HepG2 (cell line): ENCODE data around the gene PRMT7. TPM values are rescaled to one million over a fixed set of nuclear protein-coding genes. Genes with fewer than 3 reads are reported as not detected.
A peak's percentile ranks its signal among the peaks of the same experiment; 100 is the strongest.

Experiments used
- ATAC-seq: fragments of 200-7000 bp; cut with Tn5 transposase; 3 replicates; pipeline ENCODE4 v1.9.1; 2020; ENCODE audit warnings: mild to moderate bottlenecking, moderate library complexity
- BruUV-seq: library from RNA; stranded (reverse); fragments of 400-500 nt; replicated peaks from 2 replicates; lab custom pipeline; 2021; lab: Mats Ljungman, UMichigan
- CTCF ChIA-PET: fragments of 300-600 bp; formaldehyde crosslinking; extraction: SDS; loops from one replicate; lab custom pipeline; 2021; ENCODE audit warnings: low total read pairs, inconsistent platforms, low intra/inter-chr PET ratio; lab: Yijun Ruan, JAX
- POLR2A ChIA-PET: fragments of 350-600 bp; sonication (Branson Sonifier 250); formaldehyde crosslinking; loops from one replicate; lab custom pipeline; 2020; ENCODE audit warnings: antibody characterized with exemption, inconsistent platforms; lab: Yijun Ruan, JAX
- DNase-seq: peaks from one replicate; pipeline ENCODE4 v3.0.0-alpha.2; 2015; ENCODE audit warnings: low spot score
- FAIRE-seq: peaks from 3 replicates; lab custom pipeline; 2011; peaks lifted over from hg19 to GRCh38; lab: Jason Lieb, UNC
- H2AFZ ChIP-seq: one replicate; pipeline ENCODE4 v1.6.1; 2011; ENCODE audit warnings: low read length, inconsistent platforms
- H3K27ac ChIP-seq: fragments of 300-600 bp; 3 replicates; pipeline ENCODE4 v1.8.0; 2011; ENCODE audit warnings: mixed run types, mild to moderate bottlenecking, mixed read lengths, low read length, inconsistent platforms; ENCODE audit not compliant: insufficient read depth; ENCODE audit errors: extremely low read length
- H3K27me3 ChIP-seq, 2 experiments: fragments of 200-600 bp in 1 of 2; 2 replicates in 1 of 2; 3 replicates in 1 of 2; pipeline versions ENCODE4 v1.6.0 to v1.8.0; 2011; ENCODE audit warnings: low read length in 2 of 2, mild to moderate bottlenecking in 2 of 2, moderate library complexity in 2 of 2, inconsistent platforms in 1 of 2; ENCODE audit not compliant: insufficient read depth in 2 of 2, control insufficient read depth in 1 of 2
- H3K36me3 ChIP-seq, 2 experiments: fragments of 200-600 bp in 1 of 2; replicated peaks in 1 of 2; 2 replicates in 1 of 2; 3 replicates in 1 of 2; pipeline versions ENCODE4 v1.5.1 to v1.8.0; 2011; ENCODE audit warnings: low read length in 2 of 2, inconsistent platforms in 1 of 2; ENCODE audit not compliant: insufficient read depth in 2 of 2, control insufficient read depth in 1 of 2
- H3K4me1 ChIP-seq: 2 replicates; pipeline ENCODE4 v1.5.1; 2012; ENCODE audit warnings: low read length, inconsistent platforms; ENCODE audit not compliant: insufficient read depth
- H3K4me2 ChIP-seq: 2 replicates; pipeline ENCODE4 v1.6.0; 2011; ENCODE audit warnings: low read depth, low read length, inconsistent platforms
- H3K4me3 ChIP-seq, 3 experiments: fragments of 200-600 bp in 1 of 3; sonication (generic), shearing (Covaris generic) in 1 of 3; replicated peaks in 1 of 3; 2 replicates each; pipeline ENCODE4 v1.5.1; 2011 to 2016; ENCODE audit warnings: low read length in 3 of 3, inconsistent platforms in 2 of 3, low read depth in 2 of 3, mild to moderate bottlenecking in 2 of 3, control low read depth in 1 of 3, mixed read lengths in 1 of 3; ENCODE audit not compliant: insufficient read depth in 1 of 3
- H3K79me2 ChIP-seq: one replicate; pipeline ENCODE4 v1.6.1; 2011; ENCODE audit warnings: low read length, inconsistent platforms; ENCODE audit not compliant: insufficient read depth
- H3K9ac ChIP-seq: 2 replicates; pipeline ENCODE4 v1.6.0; 2011; ENCODE audit warnings: mild to moderate bottlenecking, low read depth, low read length, inconsistent platforms; ENCODE audit not compliant: insufficient read depth
- H3K9me3 ChIP-seq: 2 replicates; pipeline ENCODE4 v1.5.1; 2012; ENCODE audit warnings: mild to moderate bottlenecking, low read length
- H4K20me1 ChIP-seq: 2 replicates; pipeline ENCODE4 v1.6.0; 2011; ENCODE audit warnings: inconsistent platforms, mild to moderate bottlenecking, low read length, moderate library complexity; ENCODE audit not compliant: insufficient read depth
- ARID4A ChIP-seq: sonication (generic); formaldehyde crosslinking; IDR thresholded peaks from 2 replicates; pipeline ENCODE4 v1.5.0; 2020; ENCODE audit warnings: mild to moderate bottlenecking, missing genetic modification reagents, borderline replicate concordance
- CC2D1A ChIP-seq: sonication (generic); formaldehyde crosslinking; IDR thresholded peaks from 2 replicates; pipeline ENCODE4 v1.8.1; 2023; ENCODE audit warnings: mild to moderate bottlenecking, missing genetic modification reagents
- HBP1 ChIP-seq: IDR thresholded peaks from 2 replicates; pipeline ENCODE4 v1.6.1; 2016; ENCODE audit warnings: low read depth, control low read depth
- MYPOP ChIP-seq: sonication (generic); formaldehyde crosslinking; IDR thresholded peaks from 2 replicates; pipeline ENCODE4 v1.8.1; 2023; ENCODE audit warnings: mild to moderate bottlenecking, moderate library complexity, missing genetic modification reagents
- NFKBIZ ChIP-seq: IDR thresholded peaks from 2 replicates; pipeline ENCODE4 v1.6.1; 2018; ENCODE audit warnings: missing genetic modification reagents, missing compliant biosample characterization
- ZNF280D ChIP-seq: sonication (generic); formaldehyde crosslinking; IDR thresholded peaks from 2 replicates; pipeline ENCODE4 v1.5.1; 2020; ENCODE audit warnings: mild to moderate bottlenecking, missing genetic modification reagents
- ZNF296 ChIP-seq: sonication (generic); formaldehyde crosslinking; conservative IDR thresholded peaks from 2 replicates; pipeline ENCODE4 v1.5.0; 2020; ENCODE audit warnings: mild to moderate bottlenecking, missing genetic modification reagents
- ZNF337 ChIP-seq: sonication (generic); formaldehyde crosslinking; IDR thresholded peaks from 2 replicates; pipeline ENCODE4 v1.5.1; 2020; ENCODE audit warnings: missing genetic modification reagents, low read depth, mild to moderate bottlenecking, borderline replicate concordance
- ZNF790 ChIP-seq: sonication (generic); formaldehyde crosslinking; IDR thresholded peaks from 2 replicates; pipeline ENCODE4 v1.8.0; 2022; ENCODE audit warnings: missing genetic modification reagents, mild to moderate bottlenecking, borderline replicate concordance
- ZSCAN29 ChIP-seq: sonication (generic); formaldehyde crosslinking; conservative IDR thresholded peaks from 2 replicates; pipeline ENCODE4 v1.4.0; 2020; ENCODE audit warnings: mild to moderate bottlenecking, missing genetic modification reagents
- WGBS: methylation state at CpG from one replicate; pipeline ENCODE4 v1.1.6; 2017; ENCODE audit warnings: low lambda C conversion rate; 5-methylcytosine and 5-hydroxymethylcytosine counted together
- in situ Hi-C: cut with HindIII; loops from 2 replicates; pipeline ENCODE4 v1.10.0; 2017; ENCODE audit warnings: low pct_unique_long_range_greater_than_20kb; ENCODE audit not compliant: extremely low pct_ligation_motif_present
- intact Hi-C: fragments of 100-400 bp; cut with micrococcal nuclease; formaldehyde crosslinking; loops from one replicate; pipeline ENCODE4 v1.10.0; 2022; ENCODE audit not compliant: unreplicated experiment
- polyA plus RNA-seq, 8 experiments: library from polyadenylated mRNA; depleted of rRNA in 3 of 8; stranded (reverse) in 7 of 8; unstranded in 1 of 8; fragments of >200 nt; fragmentation: Illumina TruSeq in 4 of 8; extraction: Trizol in 4 of 8; gene quantifications; 2 replicates each; pipeline versions ENCODE4 v1.2.1 to v1.2.3, GENCODE V29; 2011 to 2016; ENCODE audit warnings: low read depth in 4 of 8, missing spikeins in 1 of 8, mixed read lengths in 1 of 8; ENCODE audit not compliant: insufficient read depth in 1 of 8
- total RNA-seq, 5 experiments: library from RNA; depleted of rRNA; stranded (reverse); fragments of >200 nt; fragmentation: Illumina TruSeq; extraction: Trizol; gene quantifications; 2 replicates each; pipeline ENCODE4 v1.2.3, GENCODE V29; 2016; ENCODE audit warnings: low read depth in 1 of 5

PRMT7 gene
- total and polyA plus RNA-seq, 2 of the 13 experiments (the other 11 are each of a cell fraction or from before 2014, with no cell fraction given), result 47.5 to 55.0 TPM

- TF ChIP-seq MYPOP (CRISPR knock-in tag) (0 out of 2 replicates have a peak, but pooled peaks have one; percentile 1), ZSCAN29 (no peak)
- TF ChIP-seq, all 625 proteins: peak for 10
Observed at GRCh38 chr16:68328860-68329390, 18.1 kb downstream of the PRMT7 start (continued).

- DNase-seq (peak; percentile 56), FAIRE-seq (no peak), ATAC-seq (peak; percentile 60)
- 14% methylated on average over 4 of the region's 4 CpGs for WGBS
- Histone ChIP-seq H3K27me3 (no peaks in the 10 kb centered on the region), H3K27ac (peak overlapping the region; percentile 80), H3K4me2 (peak overlapping the region; percentile 80), H3K79me2 (no peaks in the 10 kb centered on the region), H3K4me3 (peak overlapping the region in 2 of 3 experiments; percentile 5 to 40; a peak in 2 of 6 replicates), H3K9ac (peak overlapping the region; percentile 63), H2AFZ (peak overlapping the region; percentile 8), H4K20me1 (no peaks in the 10 kb centered on the region), H3K36me3 (peaks cover 11 to 24% of the 10 kb centered on the region in 2 experiments), H3K9me3 (no peaks in the 10 kb centered on the region), H3K4me1 (peaks cover 50% of the 10 kb centered on the region)
- CTCF ChIA-PET, result interaction anchor here (7.0 kb wide), 1 partner anchor 69 kb away, joined by 96 read pairs; the partner anchor contains the start of gene SLC7A6
- in situ Hi-C loops, result loop anchor here (10.0 kb wide), 1 partner anchor 247 kb away; the partner anchor contains the start of gene NFATC3
- POLR2A ChIA-PET, result interaction anchor here (1.0 to 2.1 kb wide), 8 partner anchors 21 to 252 kb away, joined by 3 to 19 read pairs (median 4); partner anchors contain the start of genes NFATC3, PRMT7, SLC7A6 and SLC7A6OS
- intact Hi-C loops, result loop anchor here (5.0 kb wide), 1 partner anchor 245 kb away; the partner anchor contains the start of gene NFATC3
- no TSS peak for BruUV-seq
- TF ChIP-seq ZNF280D (CRISPR knock-in tag), result 0 out of 2 replicates have a peak, but pooled peaks have one; percentile 1
- no peak for TF ChIP-seq HBP1
- TF ChIP-seq CC2D1A (CRISPR knock-in tag), result 0 out of 2 replicates have a peak, but pooled peaks have one; percentile 44
- TF ChIP-seq ARID4A, result peak; percentile 56; the same call in 1 of the 2 replicates
- TF ChIP-seq ZNF790 (CRISPR knock-in tag), result no peak
- 0 out of 2 replicates have a peak, but pooled peaks have one; percentile 2 for TF ChIP-seq NFKBIZ
- no peak for TF ChIP-seq ZNF296 (CRISPR knock-in tag)
- TF ChIP-seq ZNF337 (CRISPR knock-in tag), result 0 out of 2 replicates have a peak, but pooled peaks have one; percentile 35
Observed at GRCh38 chr16:68331879-68332410, 21.1 kb downstream of the PRMT7 start.
